GM21515 (cell line): ENCODE results near the gene PSMD8.
"Not testable (repeated sequence)": the region's sequence is repeated elsewhere in the genome, so short reads cannot be mapped to it uniquely, and the experiment has no call there.

ENCODE experiments used
- ATAC-seq: cut with Tn5 transposase; IDR thresholded peaks from one replicate; pipeline ENCODE4 v1.9.1; 2021; ENCODE audit not compliant: unreplicated experiment

PSMD8 gene

DNA sequence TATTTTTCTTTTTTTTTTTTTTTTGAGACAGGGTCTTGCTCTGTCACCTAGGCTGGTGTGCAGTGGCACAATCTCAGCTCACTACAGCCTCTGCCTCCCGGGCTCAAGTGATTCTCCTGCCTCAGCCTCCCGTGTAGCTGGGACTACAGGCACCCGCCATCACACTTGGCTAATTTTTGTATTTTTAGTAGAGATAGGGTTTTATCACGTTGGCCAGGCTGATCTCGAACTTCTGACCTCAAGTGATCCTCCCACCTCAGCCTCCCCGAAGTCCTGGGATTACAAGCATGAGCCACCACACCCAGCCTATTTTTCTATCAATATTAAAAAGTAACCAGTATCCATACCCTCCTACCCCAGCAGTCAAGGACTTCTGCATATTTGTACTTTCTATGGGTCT, 36.0 kb downstream of the PSMD8 start:
- ATAC-seq, result not testable (repeated sequence)

DNA sequence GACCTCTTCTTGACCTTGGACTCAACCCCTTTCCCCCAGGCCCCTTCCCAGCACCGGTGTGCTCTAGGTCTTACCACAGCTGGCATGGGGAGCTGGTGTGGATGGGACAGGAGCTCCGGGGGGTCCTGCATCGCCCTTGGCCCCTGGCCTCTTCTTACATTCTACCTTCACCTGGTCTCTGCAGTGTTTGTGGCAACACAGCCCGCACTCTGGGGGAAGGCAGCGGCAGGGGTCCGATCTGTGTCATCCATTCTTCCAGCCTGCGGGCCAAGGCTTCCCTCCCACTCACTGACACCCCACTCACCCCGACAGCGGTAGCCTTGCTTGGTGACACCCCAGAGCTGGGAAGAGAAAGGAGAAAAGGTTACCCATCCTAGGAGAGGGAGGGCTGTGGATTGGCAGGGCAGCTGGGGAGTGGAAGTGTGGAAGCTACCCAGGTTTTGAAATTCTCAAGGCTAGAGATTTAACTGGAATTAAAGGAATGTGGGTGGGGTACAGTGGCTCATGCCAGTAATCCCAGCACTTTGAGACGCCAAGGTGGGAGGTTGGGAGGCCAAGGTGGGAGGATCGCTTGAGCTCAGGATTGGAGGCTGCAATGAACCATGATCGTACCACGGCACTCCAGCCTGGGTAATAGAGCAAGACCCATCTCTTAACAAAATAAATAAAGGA, 36.8 kb downstream of the PSMD8 start:
- no peak for ATAC-seq

DNA sequence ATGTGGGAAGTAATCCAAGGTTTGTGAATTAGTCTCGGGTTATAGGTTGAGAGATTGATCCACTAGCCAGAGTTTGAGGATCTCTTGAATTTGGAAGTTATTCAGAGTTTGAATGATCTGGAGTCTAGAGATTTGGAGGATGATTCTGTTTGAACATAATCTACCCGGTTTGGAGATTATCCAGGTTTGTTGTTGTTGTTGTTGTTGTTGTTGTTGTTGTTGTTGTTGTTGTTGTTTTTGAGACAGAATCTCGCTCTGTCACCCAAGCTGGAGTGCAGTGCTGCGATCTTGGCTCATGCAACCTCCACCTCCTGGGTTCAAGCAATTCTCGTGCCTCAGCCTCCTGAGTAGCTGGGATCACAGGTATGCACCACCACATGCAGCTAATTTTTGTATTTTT, 37.5 kb downstream of the PSMD8 start:
- not testable (repeated sequence) for ATAC-seq

- no peak for ATAC-seq
Observed at GRCh38 chr19:38412491-38412890, 38.1 kb downstream of the PSMD8 start.

- ATAC-seq, result no peak
Observed at GRCh38 chr19:38412961-38413360, 38.6 kb downstream of the PSMD8 start.

GRCh38 chr19:38413416-38413815, 39.0 kb downstream of the PSMD8 start:
- ATAC-seq, result no peak

GRCh38 chr19:38417146-38417543, 42.8 kb downstream of the PSMD8 start:
- ATAC-seq, result no peak

DNA sequence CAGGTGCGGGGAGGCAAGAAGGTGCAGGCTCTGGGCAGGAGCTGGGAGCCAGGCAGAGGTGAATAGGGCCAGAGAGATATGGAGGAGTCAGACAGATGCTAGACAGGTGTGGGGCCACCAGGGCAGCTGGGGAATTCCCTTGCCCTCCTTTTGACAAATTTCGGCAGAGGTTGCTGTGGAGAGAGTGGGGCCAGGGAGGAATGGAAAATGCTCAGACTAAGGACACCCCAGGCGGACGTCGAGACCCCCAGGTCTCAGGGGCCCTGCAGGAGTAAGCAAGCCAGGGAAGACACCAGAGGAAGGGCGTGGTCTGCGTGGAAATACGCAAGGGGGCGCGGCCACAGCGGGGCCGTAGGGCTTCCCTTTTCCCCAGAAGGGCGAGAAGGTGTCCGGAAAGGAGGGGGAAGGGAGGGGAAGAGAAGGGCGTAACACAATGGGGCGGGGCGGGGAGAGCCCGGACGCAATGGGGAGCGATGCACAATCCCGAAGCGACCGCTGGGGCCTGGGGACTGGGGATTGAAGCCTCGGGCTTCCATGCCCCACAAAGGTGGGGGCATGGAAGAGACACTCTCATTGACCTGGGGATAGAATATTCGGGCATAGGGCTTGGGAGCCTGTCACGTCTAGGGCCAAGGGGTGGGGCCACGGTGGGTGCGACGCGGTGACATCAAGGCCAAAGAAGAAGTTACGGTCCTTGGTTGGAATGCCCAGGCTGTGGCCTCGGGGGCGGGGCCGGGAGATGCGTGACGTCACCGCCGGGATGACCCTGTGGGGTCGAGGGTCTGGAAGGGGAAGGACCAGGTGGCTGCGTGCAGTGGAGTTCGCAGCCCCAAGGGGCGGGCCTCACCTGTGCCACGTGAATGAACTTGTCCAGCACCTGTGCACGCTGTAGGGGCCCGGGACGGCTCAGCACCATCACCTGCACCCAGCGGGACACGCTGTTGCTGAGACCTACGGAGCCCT, 43.5 kb downstream of the PSMD8 start:
- no peak for ATAC-seq

DNA sequence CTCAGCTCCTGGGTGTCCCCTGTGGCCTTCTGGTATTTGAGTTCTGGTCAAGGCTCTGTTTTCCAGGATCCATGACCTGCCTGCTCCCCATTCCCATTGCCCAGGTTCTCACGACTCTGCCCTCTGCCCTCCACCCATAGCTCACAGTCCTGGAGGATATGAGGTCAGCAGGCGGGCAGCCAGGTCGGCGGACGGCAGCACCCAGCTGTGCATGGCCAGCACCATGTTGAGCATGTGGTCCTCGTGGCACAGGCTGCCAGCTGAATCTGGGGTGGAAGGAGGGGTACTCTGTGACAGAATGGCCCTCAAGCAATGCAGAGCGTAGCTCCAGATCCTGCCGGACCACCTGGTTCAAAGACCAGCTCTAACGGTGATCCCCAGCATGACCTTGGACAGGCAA, 46.6 kb downstream of the PSMD8 start:
- no peak for ATAC-seq

DNA sequence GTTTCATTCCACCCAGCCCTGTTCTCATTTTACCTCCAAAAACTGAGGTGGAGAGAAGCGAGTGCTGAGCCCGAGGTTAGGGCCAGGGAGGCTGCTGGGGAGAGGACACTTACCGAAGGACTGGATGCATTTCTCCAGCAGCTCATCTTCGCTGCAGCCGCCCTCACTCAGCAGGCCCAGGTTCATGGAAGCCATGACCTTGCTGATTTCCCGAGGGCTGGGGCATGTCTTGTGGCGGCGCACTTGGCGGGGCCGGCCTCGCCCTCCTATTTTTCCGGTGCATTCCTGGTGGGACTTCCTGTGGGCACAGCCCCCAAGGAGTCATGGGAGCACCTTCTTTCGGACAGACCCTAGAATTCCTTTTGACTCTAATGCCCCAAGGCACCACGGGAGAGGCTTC, 47.5 kb downstream of the PSMD8 start:
- ATAC-seq, result no peak

GRCh38 chr19:38422438-38422837, 48.1 kb downstream of the PSMD8 start:
- no peak for ATAC-seq

- no peak for ATAC-seq
Observed at GRCh38 chr19:38424272-38424671, 49.9 kb downstream of the PSMD8 start.

- ATAC-seq, result no peak
Observed at GRCh38 chr19:38425222-38425809, 50.9 kb downstream of the PSMD8 start.

DNA sequence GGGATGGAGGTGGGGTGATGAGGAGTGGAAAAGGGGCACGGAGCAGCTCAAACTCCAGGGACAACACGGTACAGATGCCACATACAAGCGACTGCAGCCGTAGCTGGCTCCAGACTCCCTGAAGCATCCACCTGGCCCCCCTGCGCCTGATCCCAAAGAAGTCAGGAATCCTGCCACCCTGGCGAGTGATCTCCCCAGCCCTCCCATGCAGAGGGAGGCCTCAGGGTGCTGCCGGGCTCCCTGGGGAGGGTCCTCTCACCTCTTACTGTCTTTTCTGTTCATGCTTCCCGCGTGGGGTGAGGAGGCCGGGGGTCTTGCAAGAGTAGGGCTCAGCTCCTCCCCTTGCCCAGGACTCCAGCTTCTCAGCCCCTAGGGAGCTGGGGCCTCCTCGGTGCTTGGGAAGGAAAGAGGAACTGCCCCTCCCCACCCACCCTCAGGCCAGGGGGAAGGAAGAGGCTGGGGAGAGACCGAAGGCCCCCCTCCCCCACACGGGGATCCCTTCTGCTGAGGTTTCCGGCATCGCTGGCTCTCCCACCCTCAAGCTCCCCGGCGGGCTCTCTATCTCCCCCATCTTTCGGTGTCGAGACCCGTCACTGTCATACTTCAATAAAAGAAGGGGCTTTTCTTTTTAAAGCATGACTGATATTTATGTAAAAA, 51.6 kb downstream of the PSMD8 start, which contains the start of gene RASGRP4:
TSS of gene RASGRP4 (minus strand) at position 410 of the 657 bp plus-strand sequence. CDS start at position 282, 128 bp downstream.
- no peak for ATAC-seq

- not testable (repeated sequence) for ATAC-seq
Observed at GRCh38 chr19:38427035-38427677, 52.8 kb downstream of the PSMD8 start.

DNA sequence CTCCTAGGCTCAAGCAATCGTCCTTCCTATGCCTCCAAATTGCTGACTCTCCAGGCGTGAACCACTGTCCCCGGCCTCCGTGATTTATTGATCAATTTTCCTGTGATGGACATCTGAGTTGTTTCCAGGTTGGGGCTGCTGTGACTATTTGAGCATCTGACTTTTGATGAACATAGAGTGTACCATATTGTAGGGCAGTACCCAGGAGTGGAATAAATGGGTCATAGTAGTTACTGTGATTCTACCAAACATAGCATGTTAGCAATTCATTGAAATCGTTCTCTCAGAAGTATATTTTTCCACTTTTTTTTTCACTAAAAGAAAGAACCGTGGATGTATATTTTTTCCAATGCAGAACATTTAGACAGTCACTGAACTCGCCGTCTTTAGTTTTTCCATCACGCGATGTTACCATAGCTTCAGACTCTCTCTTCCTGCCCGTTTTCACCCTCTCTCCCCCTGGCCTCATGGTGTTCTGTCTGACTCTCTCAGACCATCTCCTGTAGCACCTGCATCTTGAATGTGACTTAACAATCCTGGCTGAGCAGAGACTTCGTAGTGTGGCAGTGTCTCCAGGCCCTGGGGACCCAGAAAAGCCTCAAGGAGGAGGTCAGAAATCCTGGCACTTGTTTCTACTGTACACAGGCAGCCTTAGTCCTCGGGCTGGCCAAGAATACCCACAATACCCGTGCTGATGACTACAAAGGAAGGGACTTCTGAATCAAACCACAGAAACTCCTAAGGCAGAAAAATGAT, 54.9 kb downstream of the PSMD8 start:
- no peak for ATAC-seq

DNA sequence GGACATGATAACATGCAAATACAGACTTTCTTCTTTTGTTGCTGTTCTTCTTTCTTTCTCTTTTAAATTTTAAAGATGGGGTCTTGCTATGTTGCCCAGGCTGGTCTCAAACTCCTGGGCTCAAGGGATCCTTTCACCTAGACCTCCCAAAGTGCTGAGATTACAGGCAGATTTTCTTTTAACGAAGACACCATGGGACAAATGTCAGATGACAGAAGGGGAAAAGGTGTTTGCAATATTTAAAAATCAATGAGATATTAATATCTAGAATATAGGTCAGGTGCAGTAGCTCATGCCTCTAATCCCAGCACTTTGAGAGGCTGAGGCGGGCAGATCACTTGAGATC, 55.4 kb downstream of the PSMD8 start:
- no peak for ATAC-seq

DNA sequence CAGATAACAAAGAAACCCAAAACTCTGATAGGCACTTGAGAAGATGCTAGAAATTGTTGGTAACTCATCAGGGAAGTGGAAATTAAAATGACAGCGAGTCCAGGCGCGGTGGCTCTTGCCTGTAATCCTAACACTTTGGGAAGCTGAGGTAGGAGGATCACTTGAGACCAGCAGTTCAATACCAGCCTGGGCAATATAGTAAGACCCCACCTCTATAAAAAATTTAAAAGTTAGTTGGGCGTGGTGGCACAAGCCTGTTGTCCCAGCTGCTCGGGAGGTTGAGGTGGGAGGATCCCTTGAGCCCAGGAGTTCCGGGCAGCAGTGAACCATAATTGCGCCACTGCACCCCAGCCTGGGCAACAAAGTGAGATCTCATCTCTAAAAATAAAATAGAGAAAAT, 56.6 kb downstream of the PSMD8 start:
- ATAC-seq, result no peak

GRCh38 chr19:38433268-38433733, 58.9 kb downstream of the PSMD8 start, which contains the start of gene RYR1:
Gene RYR1 (plus strand): TSS chr19:38433691. CDS start chr19:38433830, 139 bp downstream.
- no peak for ATAC-seq
